Left lung (tissue), 10 donors: ENCODE measurements around the gene PIP5K1B. TPM values are rescaled to one million over a fixed set of nuclear protein-coding genes. Genes with fewer than 3 reads are reported as not detected.

Source experiments
- ATAC-seq: fragments of 200-7000 bp; cut with Tn5 transposase; one replicate; pipeline ENCODE4 v1.9.1; 2020; ENCODE audit warnings: moderate library complexity
- DNase-seq, 4 donors: peaks; one replicate each; pipeline ENCODE4 v3.0.0-alpha.2; 2013 to 2020
- H3K27ac ChIP-seq, 2 donors: fragments of 200-600 bp; sonication (generic) in 1 of 2; one replicate each; pipeline versions ENCODE4 v1.5.0 to v1.8.0; 2020 to 2021
- H3K27me3 ChIP-seq, 2 donors: fragments of 200-600 bp; sonication (generic) in 1 of 2; one replicate each; pipeline versions ENCODE4 v1.5.0 to v1.8.0; 2020 to 2021
- H3K36me3 ChIP-seq, 2 donors: fragments of 200-600 bp; sonication (generic) in 1 of 2; one replicate each; pipeline versions ENCODE4 v1.5.0 to v1.8.0; 2020 to 2021
- H3K4me1 ChIP-seq, 2 donors: fragments of 200-600 bp; one replicate each; pipeline ENCODE4 v1.8.0; 2021
- H3K4me3 ChIP-seq, 2 donors: fragments of 200-600 bp; sonication (generic) in 1 of 2; one replicate each; pipeline versions ENCODE4 v1.5.0 to v1.8.0; 2020 to 2021; ENCODE audit warnings: mild to moderate bottlenecking in 1 of 2
- H3K9me3 ChIP-seq, 2 donors: fragments of 200-600 bp; sonication (generic) in 1 of 2; one replicate each; pipeline versions ENCODE4 v1.5.0 to v1.8.0; 2020 to 2021
- intact Hi-C, 2 donors: fragments of 100-400 bp; cut with DNase I; formaldehyde crosslinking; loops; one replicate each; pipeline versions ENCODE4 v1.11.2 to v1.14.2; 2022
- polyA plus RNA-seq, 6 donors: library from polyadenylated mRNA; unstranded; fragments of 120-200 nt; gene quantifications; one replicate each; pipeline ENCODE4 v1.2.1, GENCODE V29; 2013; ENCODE audit not compliant: insufficient read length in 6 of 6
- total RNA-seq, 2 donors: library from RNA; stranded (reverse); fragmentation: NEBNext Ultra II Directional; extraction: Animal tissue kit (Norgen Biotek cat#: 25700); gene quantifications; one replicate each; pipeline ENCODE4 v1.2.1, GENCODE V29; 2021
- TF ChIP-seq, protein P1 (sequence below), 2 donors: fragments of 200-600 bp; sonication (generic) in 1 of 2; IDR thresholded peaks; one replicate each; pipeline versions ENCODE4 v1.5.0 to v1.8.0; 2021; ENCODE audit warnings: antibody characterized with exemption in 2 of 2
- donor health status: DM: no; HTN: yes; CAD: no.
- donor health status: DM: no; HTN: no; CAD: no.

The PIP5K1B gene
- total and polyA plus RNA-seq, 8 donors = 3.1 to 31.0 (median 4.2) TPM

DNA sequence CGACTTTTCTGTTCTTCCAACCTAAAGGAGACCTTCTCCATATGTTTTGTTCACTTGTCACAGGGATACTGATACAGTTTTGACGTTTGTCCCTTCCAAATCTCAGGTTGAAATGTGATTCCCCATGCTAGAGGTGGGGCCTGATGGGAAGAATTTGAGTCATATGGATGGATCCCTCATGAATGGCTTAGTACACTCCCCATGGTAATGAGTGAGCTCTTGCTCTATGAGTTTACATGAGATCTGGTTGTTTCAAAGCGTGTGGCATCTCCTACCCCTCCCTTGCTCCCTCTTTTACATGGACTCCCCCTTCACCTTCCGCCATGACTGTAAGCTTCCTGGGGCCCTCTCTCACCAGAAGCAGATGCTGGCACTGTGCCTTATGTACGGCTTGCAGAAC, 6.9 kb downstream of the PIP5K1B start:
- Histone ChIP-seq H3K27ac (no peak overlapping the region), H3K27me3 (peaks cover 0 to under 1% of the 10 kb centered on the region in 2 donors), H3K36me3 (no peaks in the 10 kb centered on the region), H3K4me3 (no peak overlapping the region), H3K9me3 (no peaks in the 10 kb centered on the region), H3K4me1 (peaks cover 0 to 30% of the 10 kb centered on the region in 2 donors)
- DNase-seq (no peak), ATAC-seq (no peak)
- TF ChIP-seq, protein P1, sequence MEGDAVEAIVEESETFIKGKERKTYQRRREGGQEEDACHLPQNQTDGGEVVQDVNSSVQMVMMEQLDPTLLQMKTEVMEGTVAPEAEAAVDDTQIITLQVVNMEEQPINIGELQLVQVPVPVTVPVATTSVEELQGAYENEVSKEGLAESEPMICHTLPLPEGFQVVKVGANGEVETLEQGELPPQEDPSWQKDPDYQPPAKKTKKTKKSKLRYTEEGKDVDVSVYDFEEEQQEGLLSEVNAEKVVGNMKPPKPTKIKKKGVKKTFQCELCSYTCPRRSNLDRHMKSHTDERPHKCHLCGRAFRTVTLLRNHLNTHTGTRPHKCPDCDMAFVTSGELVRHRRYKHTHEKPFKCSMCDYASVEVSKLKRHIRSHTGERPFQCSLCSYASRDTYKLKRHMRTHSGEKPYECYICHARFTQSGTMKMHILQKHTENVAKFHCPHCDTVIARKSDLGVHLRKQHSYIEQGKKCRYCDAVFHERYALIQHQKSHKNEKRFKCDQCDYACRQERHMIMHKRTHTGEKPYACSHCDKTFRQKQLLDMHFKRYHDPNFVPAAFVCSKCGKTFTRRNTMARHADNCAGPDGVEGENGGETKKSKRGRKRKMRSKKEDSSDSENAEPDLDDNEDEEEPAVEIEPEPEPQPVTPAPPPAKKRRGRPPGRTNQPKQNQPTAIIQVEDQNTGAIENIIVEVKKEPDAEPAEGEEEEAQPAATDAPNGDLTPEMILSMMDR (IDR thresholded peaks at IDR 0.05) = no peak
- intact Hi-C loops = no loop called here

DNA sequence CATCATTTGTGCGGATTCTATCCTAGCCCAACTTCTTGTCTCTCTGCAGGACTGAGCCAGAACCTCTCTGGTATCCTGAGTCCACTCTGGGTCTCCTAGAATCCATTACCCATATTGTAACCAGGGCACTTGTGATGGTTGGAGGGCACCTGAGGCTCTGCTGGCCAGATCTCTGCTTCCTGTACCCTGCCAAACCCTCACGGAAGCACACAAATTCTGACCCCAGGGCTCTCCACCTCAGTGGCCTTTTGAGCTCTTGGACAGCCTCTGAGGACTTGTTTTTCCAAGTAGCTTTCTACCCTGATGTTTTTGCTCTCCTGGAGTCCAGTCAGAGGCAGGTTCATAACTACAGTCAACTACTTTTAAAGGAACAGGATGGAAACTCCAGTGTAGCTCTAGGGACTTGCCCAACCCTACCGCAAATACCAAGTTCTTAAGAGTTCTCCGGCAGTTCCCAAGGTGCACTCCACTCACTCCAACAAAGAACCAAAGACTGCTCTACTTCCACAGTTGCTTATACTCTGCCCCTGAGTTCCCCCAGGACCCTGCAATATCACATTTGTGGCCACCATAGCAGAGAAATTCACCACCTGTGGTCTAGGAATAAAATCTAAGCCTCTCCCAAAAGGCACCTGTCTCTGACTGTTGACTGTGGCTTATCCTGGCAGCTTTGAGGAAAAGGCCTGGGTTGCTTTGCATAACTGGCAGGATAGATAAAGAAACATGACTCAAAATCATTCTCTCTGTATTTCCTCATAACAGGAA, 9.6 kb downstream of the PIP5K1B start:
- Histone ChIP-seq H3K4me3 (no peak overlapping the region), H3K27ac (peak overlapping the region in 1 of 2 donors; percentile 26), H3K4me1 (peaks cover 0 to 15% of the 10 kb centered on the region in 2 donors), H3K9me3 (no peaks in the 10 kb centered on the region), H3K36me3 (no peaks in the 10 kb centered on the region), H3K27me3 (no peaks in the 10 kb centered on the region)
- DNase-seq (no peak), ATAC-seq (peak; percentile 93)
- intact Hi-C loops = no loop called here
- TF ChIP-seq, protein P1 (IDR thresholded peaks at IDR 0.05) = no peak

DNA sequence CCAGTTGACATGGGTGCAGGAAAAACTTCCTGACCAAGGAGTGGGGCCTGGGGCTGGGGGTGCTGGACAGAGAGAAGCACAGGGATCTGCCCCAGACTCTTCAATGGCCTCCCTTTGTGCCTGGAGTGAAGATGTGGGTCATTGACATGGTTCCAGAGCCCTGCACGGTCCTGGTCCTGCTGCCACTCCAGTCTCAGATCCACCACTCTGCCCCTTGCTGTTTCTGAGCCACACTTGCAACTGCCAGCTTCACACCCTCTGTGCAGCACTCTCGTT, 10.1 kb downstream of the PIP5K1B start:
- H3K27ac ChIP-seq = peak overlapping the region in 1 of 2 donors; percentile 26

DNA sequence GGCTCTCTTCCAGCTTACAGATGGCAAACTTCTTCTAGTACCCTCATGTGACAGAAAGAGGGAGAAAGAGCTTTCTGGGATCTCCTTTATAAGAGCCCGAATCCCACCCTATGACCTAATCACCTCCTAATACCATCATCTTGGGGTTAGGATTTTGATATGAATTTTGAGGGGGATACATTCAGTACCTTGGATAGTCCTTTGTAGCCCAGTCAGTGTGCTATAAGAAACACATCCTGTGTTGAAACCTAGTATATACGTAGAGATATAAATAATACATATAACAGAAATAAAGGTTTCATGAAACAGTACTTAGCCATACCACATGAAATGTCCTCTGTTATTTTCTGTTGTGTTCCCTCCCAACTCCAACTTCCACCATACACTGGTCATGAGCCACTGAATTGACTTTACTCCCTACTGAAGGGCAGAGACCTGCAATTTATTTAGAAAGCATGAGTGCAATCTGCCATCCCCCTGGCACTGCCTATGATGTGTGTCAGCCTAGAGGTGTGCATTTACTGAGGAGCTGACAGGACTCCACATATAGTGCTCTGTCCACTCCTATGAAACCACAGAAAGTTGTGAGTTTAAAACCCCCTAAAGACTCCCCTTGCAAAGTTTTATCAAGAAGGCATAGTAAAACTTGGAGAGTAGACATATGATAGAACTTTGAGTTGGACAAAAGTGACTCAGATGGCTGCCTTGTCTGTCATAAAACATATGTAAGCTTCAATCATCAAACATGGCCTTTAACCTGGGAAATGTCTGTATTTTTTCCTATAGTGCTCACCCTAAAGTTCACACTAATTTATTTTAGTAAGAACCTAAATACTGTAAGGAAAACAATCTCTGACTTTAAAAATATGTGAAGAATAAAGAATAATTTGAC, 12.8 kb downstream of the PIP5K1B start:
- no peak for DNase-seq
- TF ChIP-seq, protein P1 (IDR thresholded peaks at IDR 0.05) = no peak
- no peak for ATAC-seq
- intact Hi-C loops = no loop called here
- Histone ChIP-seq H3K27me3 (no peaks in the 10 kb centered on the region), H3K27ac (no peak overlapping the region), H3K4me3 (no peak overlapping the region), H3K9me3 (no peaks in the 10 kb centered on the region), H3K4me1 (peaks cover 0 to 10% of the 10 kb centered on the region in 2 donors), H3K36me3 (no peaks in the 10 kb centered on the region)

More for the DNA sequence above, 10.1 kb downstream of the PIP5K1B start:
- Histone ChIP-seq H3K9me3 (no peaks in the 10 kb centered on the region), H3K4me3 (no peak overlapping the region), H3K4me1 (peaks cover 0 to 16% of the 10 kb centered on the region in 2 donors), H3K36me3 (no peaks in the 10 kb centered on the region), H3K27me3 (no peaks in the 10 kb centered on the region)
- TF ChIP-seq, protein P1 (IDR thresholded peaks at IDR 0.05) = no peak
- DNase-seq (no peak), ATAC-seq (no peak)
- intact Hi-C loops = no loop called here

DNA sequence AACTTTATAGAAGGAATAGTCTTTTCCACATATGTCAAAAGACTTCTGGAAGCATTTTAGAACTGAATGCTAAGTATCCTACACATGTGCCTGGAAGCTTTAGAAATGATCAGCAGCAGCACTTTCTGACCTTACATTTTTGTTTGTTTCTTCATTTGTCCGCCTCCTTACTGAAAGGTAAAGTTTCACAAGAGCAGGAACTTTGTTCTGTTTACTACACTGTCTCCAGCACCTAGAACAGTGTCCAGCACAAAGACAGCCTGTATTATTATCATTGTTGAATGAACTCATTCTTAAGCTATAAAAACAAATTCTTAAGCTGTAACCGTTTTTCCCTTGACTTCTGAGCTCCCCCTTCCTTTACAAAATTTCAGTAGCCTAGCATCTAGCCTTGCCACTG, 14.8 kb downstream of the PIP5K1B start:
- DNase-seq (no peak), ATAC-seq (no peak)
- H3K4me3 ChIP-seq = no peak overlapping the region
- peaks cover 0 to 10% of the 10 kb centered on the region in 2 donors for H3K4me1 ChIP-seq
- no peaks in the 10 kb centered on the region for H3K36me3 ChIP-seq
- no peaks in the 10 kb centered on the region for H3K9me3 ChIP-seq
- intact Hi-C loops = no loop called here
- no peaks in the 10 kb centered on the region for H3K27me3 ChIP-seq
- TF ChIP-seq, protein P1 (IDR thresholded peaks at IDR 0.05) = no peak
- no peak overlapping the region for H3K27ac ChIP-seq
